NT2/D1 (cell line): ENCODE measurements around the gene CXXC5.

Experiments used
- SUZ12 ChIP-seq: IDR thresholded peaks from 2 replicates; pipeline ENCODE4 v1.6.1; 2011; ENCODE audit not compliant: insufficient read length, insufficient read depth; ENCODE audit errors: extremely low read depth
- YY1 ChIP-seq: IDR thresholded peaks from 2 replicates; pipeline ENCODE4 v1.6.1; 2011; ENCODE audit not compliant: insufficient read length, insufficient read depth
- ZNF274 ChIP-seq: IDR thresholded peaks from 2 replicates; pipeline ENCODE4 v1.6.1; 2011; ENCODE audit warnings: mild to moderate bottlenecking, low read depth, low read length

GRCh38 chr5:139601429-139601828 is 46.7 kb upstream of the CXXC5 start:
- no peak for TF ChIP-seq YY1
- TF ChIP-seq ZNF274, result no peak
- TF ChIP-seq SUZ12, result no peak
